DND-41 (cell line): ENCODE data around the gene KCTD3.

Experiments
- ATAC-seq: fragments of 200-7000 bp; cut with Tn5 transposase; 3 replicates; pipeline ENCODE4 v1.9.1; 2021; ENCODE audit warnings: low read depth; ENCODE audit not compliant: insufficient read depth
- DNase-seq: peaks from one replicate; pipeline ENCODE4 v3.0.0-alpha.2; 2020
- H2AFZ ChIP-seq: 2 replicates; pipeline ENCODE4 v1.6.0; 2012; ENCODE audit warnings: low read depth, low read length
- H3K27ac ChIP-seq: 2 replicates; pipeline ENCODE4 v1.5.1; 2012; ENCODE audit warnings: low read length, inconsistent platforms
- H3K27me3 ChIP-seq: fragments of 200-600 bp; sonication (generic); 2 replicates; pipeline ENCODE4 v1.6.0; 2012; ENCODE audit warnings: low read length, mild to moderate bottlenecking, inconsistent platforms; ENCODE audit not compliant: insufficient read depth, poor library complexity
- H3K36me3 ChIP-seq: 2 replicates; pipeline ENCODE4 v1.5.1; 2012; ENCODE audit warnings: low read length, inconsistent platforms; ENCODE audit not compliant: insufficient read depth
- H3K4me1 ChIP-seq: 2 replicates; pipeline ENCODE4 v1.5.1; 2012; ENCODE audit warnings: mild to moderate bottlenecking, low read length; ENCODE audit not compliant: insufficient read depth
- H3K4me2 ChIP-seq: 2 replicates; pipeline ENCODE4 v1.6.0; 2012; ENCODE audit warnings: mild to moderate bottlenecking, moderate library complexity, low read length, inconsistent platforms; ENCODE audit not compliant: insufficient read depth
- H3K4me3 ChIP-seq, 2 experiments: fragments of 200-600 bp in 1 of 2; shearing (Covaris generic) in 1 of 2; 2 replicates each; pipeline ENCODE4 v1.5.1; 2012 to 2016; ENCODE audit warnings: inconsistent platforms in 2 of 2, low read length in 2 of 2, mild to moderate bottlenecking in 2 of 2, low read depth in 1 of 2, moderate library complexity in 1 of 2
- H3K79me2 ChIP-seq: 2 replicates; pipeline ENCODE4 v1.6.0; 2012; ENCODE audit warnings: low read length, inconsistent platforms; ENCODE audit not compliant: insufficient read depth
- H3K9ac ChIP-seq: 2 replicates; pipeline ENCODE4 v1.6.0; 2012; ENCODE audit warnings: low read depth, mild to moderate bottlenecking, inconsistent platforms, low read length, moderate library complexity
- H3K9me3 ChIP-seq: 2 replicates; pipeline ENCODE4 v1.5.1; 2012; ENCODE audit warnings: low read length, moderate library complexity, mild to moderate bottlenecking, inconsistent platforms; ENCODE audit not compliant: insufficient read depth, severe bottlenecking
- H4K20me1 ChIP-seq: 2 replicates; pipeline ENCODE4 v1.6.0; 2012; ENCODE audit warnings: low read length; ENCODE audit not compliant: insufficient read depth
- CTCF ChIP-seq: IDR thresholded peaks from 2 replicates; pipeline ENCODE4 v1.5.1; 2012; ENCODE audit warnings: borderline replicate concordance, low read length, moderate library complexity, mild to moderate bottlenecking; ENCODE audit not compliant: poor library complexity, severe bottlenecking; ENCODE audit errors: extremely low read depth
- EZH2 ChIP-seq: IDR thresholded peaks from 3 replicates; pipeline ENCODE4 v1.6.1; 2012; ENCODE audit warnings: borderline replicate concordance, low read depth, mild to moderate bottlenecking, moderate library complexity, low read length, inconsistent platforms; ENCODE audit not compliant: severe bottlenecking

KCTD3 gene

GRCh38 chr1:215637041-215637573, 70.0 kb downstream of the KCTD3 start:
- Histone ChIP-seq H3K27ac (no peak overlapping the region), H2AFZ (no peak overlapping the region), H3K4me3 (no peak overlapping the region), H3K79me2 (no peaks in the 10 kb centered on the region), H4K20me1 (no peaks in the 10 kb centered on the region), H3K4me2 (no peak overlapping the region), H3K9me3 (no peaks in the 10 kb centered on the region), H3K27me3 (no peaks in the 10 kb centered on the region), H3K4me1 (no peaks in the 10 kb centered on the region), H3K36me3 (no peaks in the 10 kb centered on the region), H3K9ac (no peak overlapping the region)
- no peak for TF ChIP-seq CTCF
- no peak for TF ChIP-seq EZH2
- DNase-seq (no peak), ATAC-seq (no peak)

GRCh38 chr1:215640429-215641148, 73.5 kb downstream of the KCTD3 start:
- Histone ChIP-seq H2AFZ (no peak overlapping the region), H3K36me3 (no peaks in the 10 kb centered on the region), H3K9ac (no peak overlapping the region), H4K20me1 (no peaks in the 10 kb centered on the region), H3K27ac (no peak overlapping the region), H3K4me2 (no peak overlapping the region), H3K9me3 (no peaks in the 10 kb centered on the region), H3K79me2 (no peaks in the 10 kb centered on the region), H3K27me3 (no peaks in the 10 kb centered on the region), H3K4me1 (no peaks in the 10 kb centered on the region), H3K4me3 (no peak overlapping the region)
- DNase-seq (no peak), ATAC-seq (no peak)
- TF ChIP-seq CTCF (no peak), EZH2 (no peak)

GRCh38 chr1:215643592-215644321, 76.7 kb downstream of the KCTD3 start:
- Histone ChIP-seq H3K9ac (no peak overlapping the region), H3K36me3 (no peaks in the 10 kb centered on the region), H3K4me2 (no peak overlapping the region), H4K20me1 (no peaks in the 10 kb centered on the region), H3K9me3 (no peaks in the 10 kb centered on the region), H3K4me1 (no peaks in the 10 kb centered on the region), H3K79me2 (no peaks in the 10 kb centered on the region), H3K27me3 (no peaks in the 10 kb centered on the region), H3K27ac (no peak overlapping the region), H3K4me3 (no peak overlapping the region), H2AFZ (no peak overlapping the region)
- TF ChIP-seq EZH2 (no peak), CTCF (no peak)
- ATAC-seq (no peak), DNase-seq (no peak)
